Mesenchymal stem cell (in vitro differentiated cells and primary cell): ENCODE data around the gene NAV2.
A peak's percentile ranks its signal among the peaks of the same experiment; 100 is the strongest.

Source experiments
- DNase-seq: peaks from one replicate; pipeline ENCODE4 v3.0.0-alpha.2; 2013
- H2AFZ ChIP-seq: one replicate; pipeline ENCODE4 v1.6.1; 2013; ENCODE audit warnings: low read depth, mild to moderate bottlenecking, control low read depth, inconsistent platforms, low read length, moderate library complexity
- H2AK5ac ChIP-seq: 2 replicates; pipeline ENCODE4 v1.6.1; 2013; ENCODE audit warnings: low read length, moderate library complexity, mild to moderate bottlenecking, inconsistent platforms; ENCODE audit not compliant: severe bottlenecking
- H2BK120ac ChIP-seq: one replicate; pipeline ENCODE4 v1.6.1; 2013; ENCODE audit warnings: low read depth, mild to moderate bottlenecking, inconsistent platforms, low read length, moderate library complexity
- H2BK12ac ChIP-seq, 2 experiments: one replicate each; pipeline ENCODE4 v1.6.1; 2013; ENCODE audit warnings: inconsistent platforms in 2 of 2, low read length in 2 of 2, mild to moderate bottlenecking in 2 of 2, moderate library complexity in 2 of 2, control low read depth in 1 of 2
- H2BK15ac ChIP-seq: one replicate; pipeline ENCODE4 v1.6.1; 2013; ENCODE audit warnings: mild to moderate bottlenecking, low read depth, inconsistent platforms; ENCODE audit not compliant: poor library complexity, severe bottlenecking
- H2BK5ac ChIP-seq: 2 replicates; pipeline ENCODE4 v1.6.1; 2013; ENCODE audit warnings: low read depth, mild to moderate bottlenecking, low read length, control low read depth, inconsistent platforms; ENCODE audit not compliant: poor library complexity, severe bottlenecking
- H3K14ac ChIP-seq, 2 experiments: one replicate each; pipeline ENCODE4 v1.6.1; 2013; ENCODE audit warnings: inconsistent platforms in 2 of 2, low read length in 2 of 2, control low read depth in 1 of 2, mild to moderate bottlenecking in 1 of 2, moderate library complexity in 1 of 2
- H3K18ac ChIP-seq, 2 experiments: one replicate each; pipeline ENCODE4 v1.6.1; 2013; ENCODE audit warnings: inconsistent platforms in 2 of 2, low read length in 2 of 2, control low read depth in 1 of 2, low read depth in 1 of 2, mild to moderate bottlenecking in 1 of 2
- H3K23ac ChIP-seq, 2 experiments: one replicate each; pipeline ENCODE4 v1.6.1; 2013; ENCODE audit warnings: inconsistent platforms in 2 of 2, low read length in 2 of 2, mild to moderate bottlenecking in 2 of 2, moderate library complexity in 2 of 2, control low read depth in 1 of 2
- H3K27ac ChIP-seq: 2 replicates; pipeline ENCODE4 v1.5.1; 2013; ENCODE audit warnings: mild to moderate bottlenecking, moderate library complexity, low read length, control low read depth, inconsistent platforms; ENCODE audit not compliant: poor library complexity, severe bottlenecking
- H3K27me3 ChIP-seq, 2 experiments: 2 replicates each; pipeline versions ENCODE4 v1.6.1 to v1.7.0; 2013; ENCODE audit warnings: low read length in 2 of 2, mild to moderate bottlenecking in 2 of 2, moderate library complexity in 2 of 2, control low read depth in 1 of 2, inconsistent platforms in 1 of 2; ENCODE audit not compliant: control insufficient read depth in 1 of 2, insufficient read depth in 1 of 2
- H3K36me3 ChIP-seq, 2 experiments: 2 replicates each; pipeline versions ENCODE4 v1.6.1 to v1.7.0; 2013; ENCODE audit warnings: low read length in 2 of 2, control low read depth in 1 of 2, inconsistent platforms in 1 of 2, low read depth in 1 of 2, mild to moderate bottlenecking in 1 of 2; ENCODE audit not compliant: insufficient read depth in 2 of 2, control insufficient read depth in 1 of 2
- H3K4ac ChIP-seq, 2 experiments: one replicate each; pipeline ENCODE4 v1.6.1; 2013; ENCODE audit warnings: inconsistent platforms in 2 of 2, low read length in 2 of 2, mild to moderate bottlenecking in 2 of 2, moderate library complexity in 2 of 2, control low read depth in 1 of 2, low read depth in 1 of 2
- H3K4me1 ChIP-seq: 2 replicates; pipeline ENCODE4 v1.6.1; 2013; ENCODE audit warnings: low read depth, low read length, control low read depth; ENCODE audit not compliant: control insufficient read depth, insufficient read depth
- H3K4me2 ChIP-seq: 2 replicates; pipeline ENCODE4 v1.6.1; 2013; ENCODE audit warnings: low read length, mild to moderate bottlenecking, inconsistent platforms; ENCODE audit not compliant: poor library complexity, severe bottlenecking
- H3K4me3 ChIP-seq, 2 experiments: 2 replicates each; pipeline versions ENCODE4 v1.5.1 to v1.7.0; 2013; ENCODE audit warnings: low read length in 2 of 2, mild to moderate bottlenecking in 2 of 2, control low read depth in 1 of 2, low read depth in 1 of 2; ENCODE audit not compliant: insufficient read depth in 1 of 2
- H3K79me1 ChIP-seq: replicated peaks from 2 replicates; pipeline ENCODE4 v1.6.1; 2013; ENCODE audit warnings: mild to moderate bottlenecking, control low read depth, low read length, inconsistent platforms; ENCODE audit not compliant: poor library complexity, severe bottlenecking
- H3K9ac ChIP-seq: 2 replicates; pipeline ENCODE4 v1.7.0; 2013; ENCODE audit warnings: mild to moderate bottlenecking, low read length, moderate library complexity
- H3K9me3 ChIP-seq: 2 replicates; pipeline ENCODE4 v1.7.0; 2013; ENCODE audit warnings: mild to moderate bottlenecking, low read length; ENCODE audit not compliant: control insufficient read depth
- H4K8ac ChIP-seq: one replicate; pipeline ENCODE4 v1.6.1; 2013; ENCODE audit warnings: inconsistent platforms, mild to moderate bottlenecking, low read length, moderate library complexity
- H4K91ac ChIP-seq: one replicate; pipeline ENCODE4 v1.6.1; 2013; ENCODE audit warnings: mild to moderate bottlenecking, low read length, inconsistent platforms
- WGBS: methylation state at CpG from one replicate; pipeline ENCODE4 v1.1.7; 2013; ENCODE audit warnings: mixed read lengths; 5-methylcytosine and 5-hydroxymethylcytosine counted together

NAV2 gene

DNA sequence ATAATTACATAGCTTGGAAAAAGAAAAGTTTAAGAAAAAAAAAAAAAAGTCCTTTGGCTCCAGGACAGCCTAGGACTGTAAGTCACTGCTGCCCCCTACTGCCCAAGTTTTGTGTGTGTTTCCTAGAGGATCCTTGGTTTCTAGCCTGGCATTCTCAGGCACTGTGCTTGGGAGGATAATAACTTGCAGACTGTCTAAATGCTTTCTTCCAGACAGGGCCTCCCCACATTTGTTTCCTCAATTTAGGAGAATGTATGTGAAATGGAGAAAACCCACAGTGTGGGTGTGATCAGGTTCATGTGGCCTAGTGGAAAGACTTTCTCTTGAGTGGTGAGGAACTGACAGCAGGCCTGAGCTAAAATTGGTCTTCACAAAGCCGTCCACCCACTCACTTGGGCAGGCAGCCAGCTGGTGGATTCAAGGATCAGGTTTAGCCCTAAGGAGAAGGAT, 191.0 kb downstream of the NAV2 start:
- peak; percentile 79 for DNase-seq
- Histone ChIP-seq H3K23ac (no peak overlapping the region), H3K9me3 (no peaks in the 10 kb centered on the region), H3K4me3 (no peak overlapping the region), H3K9ac (peak overlapping the region; percentile 7), H2BK15ac (no peak overlapping the region), H2AFZ (no peak overlapping the region), H3K14ac (no peak overlapping the region), H2BK5ac (no peak overlapping the region), H3K79me1 (peaks cover 8% of the 10 kb centered on the region), H4K91ac (no peak overlapping the region), H3K27me3 (no peaks in the 10 kb centered on the region), H3K4me2 (no peak overlapping the region), H3K27ac (no peak overlapping the region), H3K4ac (no peak overlapping the region), H3K4me1 (no peaks in the 10 kb centered on the region), H2BK12ac (peak overlapping the region in 1 of 2 experiments; percentile 3), H4K8ac (no peak overlapping the region), H2AK5ac (no peak overlapping the region), H2BK120ac (no peak overlapping the region), H3K18ac (no peak overlapping the region), H3K36me3 (peaks cover 2 to 88% of the 10 kb centered on the region in 2 experiments)
- 83% methylated on average over 1 of the region's 1 CpG for WGBS

DNA sequence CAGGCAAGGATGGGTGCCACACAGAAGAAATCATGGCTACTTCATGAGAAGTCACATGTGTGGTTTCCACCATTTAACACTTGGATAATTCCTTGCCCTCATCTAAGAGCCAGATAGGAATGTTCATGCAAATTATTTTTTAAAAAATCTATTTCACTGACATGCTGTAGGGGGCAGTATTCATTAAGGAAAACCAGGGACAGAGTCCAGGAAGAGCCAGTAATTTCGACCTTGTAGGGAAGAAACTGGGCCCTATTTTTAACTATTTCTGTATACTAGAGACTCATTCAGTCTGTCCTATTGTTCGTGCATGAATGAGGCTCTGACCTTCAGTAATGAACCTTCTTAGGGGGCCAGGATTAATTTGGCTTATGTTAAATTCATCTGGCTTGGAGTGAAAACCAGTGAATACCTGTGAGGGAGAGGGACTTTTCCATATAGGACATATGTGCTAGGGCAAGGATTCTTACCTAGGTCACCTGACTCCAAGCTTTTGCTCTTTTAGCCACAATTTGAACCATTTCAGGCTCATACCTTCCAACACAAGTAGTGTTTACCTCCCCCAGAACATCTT, 192.7 kb downstream of the NAV2 start:
- peaks cover 12% of the 10 kb centered on the region for H3K79me1 ChIP-seq

GRCh38 chr11:19906126-19906525, 193.5 kb downstream of the NAV2 start:
- Histone ChIP-seq H3K9me3 (no peaks in the 10 kb centered on the region), H3K14ac (no peak overlapping the region), H2BK120ac (no peak overlapping the region), H3K18ac (no peak overlapping the region), H4K91ac (no peak overlapping the region), H3K9ac (no peak overlapping the region), H4K8ac (no peak overlapping the region), H2BK12ac (no peak overlapping the region), H2AK5ac (no peak overlapping the region), H2BK15ac (no peak overlapping the region), H3K79me1 (peaks cover 14% of the 10 kb centered on the region), H3K4ac (no peak overlapping the region), H3K36me3 (peaks cover 2 to 82% of the 10 kb centered on the region in 2 experiments), H3K27me3 (no peaks in the 10 kb centered on the region), H3K4me2 (no peak overlapping the region), H3K27ac (no peak overlapping the region), H3K4me3 (no peak overlapping the region), H2BK5ac (no peak overlapping the region), H2AFZ (no peak overlapping the region), H3K23ac (no peak overlapping the region), H3K4me1 (no peaks in the 10 kb centered on the region)
- 94% methylated on average over 3 of the region's 3 CpGs for WGBS
- no peak for DNase-seq

More for the DNA sequence above, 192.7 kb downstream of the NAV2 start:
- DNase-seq = peak; percentile 59
- Histone ChIP-seq H2AFZ (no peak overlapping the region), H3K14ac (no peak overlapping the region), H2BK5ac (no peak overlapping the region), H3K27ac (no peak overlapping the region), H3K9me3 (no peaks in the 10 kb centered on the region), H3K9ac (peak overlapping the region; percentile 25), H3K4me2 (no peak overlapping the region), H3K4me3 (no peak overlapping the region), H2AK5ac (no peak overlapping the region), H3K18ac (no peak overlapping the region), H3K27me3 (no peaks in the 10 kb centered on the region), H2BK12ac (no peak overlapping the region), H3K36me3 (peaks cover 2 to 85% of the 10 kb centered on the region in 2 experiments), H3K4me1 (no peaks in the 10 kb centered on the region), H2BK120ac (no peak overlapping the region), H3K4ac (no peak overlapping the region), H3K23ac (no peak overlapping the region), H2BK15ac (no peak overlapping the region), H4K8ac (no peak overlapping the region), H4K91ac (no peak overlapping the region)
- WGBS = 27% methylated on average over 2 of the region's 2 CpGs

DNA sequence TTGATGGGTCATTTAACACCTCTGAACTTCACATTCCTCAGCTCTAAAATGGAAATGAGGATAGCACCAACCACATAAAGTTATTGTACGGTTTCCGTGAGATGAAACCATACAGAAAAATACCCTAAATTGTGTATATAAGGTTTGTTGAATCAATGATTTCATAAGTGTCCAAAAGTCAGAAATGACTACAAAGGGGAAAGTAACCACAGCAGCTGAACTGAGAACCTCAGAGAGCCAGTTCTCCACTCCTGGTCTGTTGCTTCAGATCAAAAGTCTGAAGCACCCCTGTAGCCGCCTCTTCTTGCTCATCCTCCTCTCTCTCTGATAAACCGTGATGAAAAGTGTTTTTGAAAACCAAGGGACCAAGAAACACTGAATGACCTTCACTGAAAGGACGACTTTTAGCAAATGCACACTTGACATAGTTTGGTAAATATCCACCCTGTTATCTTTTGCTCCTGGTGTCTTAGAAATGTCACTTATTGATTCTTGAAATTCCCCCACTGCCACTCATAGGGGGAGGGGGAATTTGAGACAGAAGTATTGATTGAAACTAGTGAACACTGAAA, 194.5 kb downstream of the NAV2 start:
- H3K4ac ChIP-seq = no peak overlapping the region
- peaks cover 15% of the 10 kb centered on the region for H3K79me1 ChIP-seq
- no peak overlapping the region for H3K23ac ChIP-seq
- no peak overlapping the region for H2BK5ac ChIP-seq
- H3K18ac ChIP-seq = no peak overlapping the region
- no peak overlapping the region for H4K8ac ChIP-seq
- DNase-seq = no peak
- no peak overlapping the region for H2BK120ac ChIP-seq
- no peak overlapping the region for H2BK15ac ChIP-seq
- H2AK5ac ChIP-seq = no peak overlapping the region
- no peak overlapping the region for H3K27ac ChIP-seq
- no peak overlapping the region for H3K4me2 ChIP-seq
- H3K27me3 ChIP-seq = no peaks in the 10 kb centered on the region
- H3K9me3 ChIP-seq = no peaks in the 10 kb centered on the region
- no peak overlapping the region for H2BK12ac ChIP-seq
- H3K14ac ChIP-seq = no peak overlapping the region
- H3K9ac ChIP-seq = no peak overlapping the region
- H3K36me3 ChIP-seq = peaks cover 2 to 77% of the 10 kb centered on the region in 2 experiments
- no peaks in the 10 kb centered on the region for H3K4me1 ChIP-seq
- H2AFZ ChIP-seq = no peak overlapping the region
- H4K91ac ChIP-seq = no peak overlapping the region
- H3K4me3 ChIP-seq = no peak overlapping the region
- 91% methylated on average over 3 of the region's 5 CpGs for WGBS
